Dedifferentiated amniotic fluid mesenchymal stem cell (primary cell): Measurements from ENCODE around the gene PAPSS2.

ENCODE experiments used
- DNase-seq: peaks from one replicate; pipeline ENCODE4 v3.0.0-alpha.2; 2016; ENCODE audit errors: extremely low spot score

PAPSS2 gene

GRCh38 chr10:87671139-87671815 is 11.6 kb downstream of the PAPSS2 start:
- DNase-seq = peak; percentile 71

GRCh38 chr10:87672551-87672950 is 12.9 kb downstream of the PAPSS2 start:
- DNase-seq = no peak

GRCh38 chr10:87674943-87675342 is 15.3 kb downstream of the PAPSS2 start:
- DNase-seq = no peak

GRCh38 chr10:87675396-87676376 is 16.0 kb downstream of the PAPSS2 start:
- DNase-seq = peak; percentile 66

- no peak for DNase-seq
These were observed 17.9 kb downstream of the PAPSS2 start for GRCh38 chr10:87677595-87677994.

GRCh38 chr10:87678302-87678701 is 18.6 kb downstream of the PAPSS2 start:
- DNase-seq = no peak

GRCh38 chr10:87683356-87683755 is 23.7 kb downstream of the PAPSS2 start:
- DNase-seq = no peak

GRCh38 chr10:87684001-87684638 is 24.4 kb downstream of the PAPSS2 start:
- DNase-seq = no peak

GRCh38 chr10:87685832-87686574 is 26.3 kb downstream of the PAPSS2 start:
- no peak for DNase-seq

DNA sequence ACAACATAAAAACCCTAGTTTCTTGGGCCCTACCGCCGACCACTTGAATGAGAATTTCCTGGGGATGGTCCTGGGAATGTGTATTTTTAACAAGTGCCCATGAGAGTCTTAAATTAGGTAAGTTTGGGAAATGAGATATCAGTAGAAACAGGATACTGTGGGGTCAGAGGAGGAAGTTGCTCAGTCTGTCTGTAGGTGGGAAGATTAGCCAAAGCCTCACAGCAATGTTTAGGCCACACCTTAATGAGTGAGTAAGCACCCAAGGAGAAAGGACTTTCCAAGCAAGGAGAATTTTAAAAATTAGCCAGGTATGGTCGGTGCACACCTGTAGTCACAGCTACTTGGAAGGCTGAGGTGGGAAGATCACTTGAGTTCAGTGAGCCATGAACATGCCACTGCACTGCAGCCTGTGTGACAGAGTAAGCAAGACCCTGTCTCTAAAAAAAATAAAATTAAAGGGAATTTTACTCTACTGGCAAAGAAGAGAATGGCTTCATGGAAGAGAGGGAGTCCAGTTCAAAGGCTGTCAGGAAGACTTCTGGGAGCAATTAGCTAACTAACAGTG is 31.9 kb downstream of the PAPSS2 start:
- DNase-seq = no peak

DNA sequence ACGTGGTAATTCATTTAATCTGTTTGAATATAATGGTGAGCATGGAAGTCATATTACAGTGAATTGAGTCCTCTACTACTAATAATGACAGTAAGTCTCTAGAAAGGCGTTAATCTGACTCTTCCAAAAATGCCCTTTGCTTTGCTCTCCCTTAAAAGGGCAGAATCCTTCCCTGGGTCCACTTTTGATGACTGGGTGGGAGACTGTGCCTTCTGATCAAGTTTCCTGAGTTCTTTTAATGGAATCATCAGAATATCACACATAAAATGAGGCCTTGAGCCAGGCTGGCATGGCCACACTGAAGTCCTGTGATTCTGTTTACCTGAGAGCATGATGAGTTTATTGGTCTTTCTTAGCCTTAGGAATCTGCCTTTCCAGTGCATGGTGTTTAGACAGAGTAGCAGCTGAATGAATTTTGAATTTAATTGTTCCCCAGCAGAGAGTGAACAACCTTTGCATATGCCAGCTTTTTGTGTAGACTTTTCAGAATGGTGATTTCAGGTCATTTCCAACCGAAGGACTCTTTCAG is 33.3 kb downstream of the PAPSS2 start:
- no peak for DNase-seq

GRCh38 chr10:87694011-87694794 is 34.5 kb downstream of the PAPSS2 start:
- no peak for DNase-seq

- DNase-seq = no peak
These were observed 35.4 kb downstream of the PAPSS2 start for GRCh38 chr10:87695074-87695473.

DNA sequence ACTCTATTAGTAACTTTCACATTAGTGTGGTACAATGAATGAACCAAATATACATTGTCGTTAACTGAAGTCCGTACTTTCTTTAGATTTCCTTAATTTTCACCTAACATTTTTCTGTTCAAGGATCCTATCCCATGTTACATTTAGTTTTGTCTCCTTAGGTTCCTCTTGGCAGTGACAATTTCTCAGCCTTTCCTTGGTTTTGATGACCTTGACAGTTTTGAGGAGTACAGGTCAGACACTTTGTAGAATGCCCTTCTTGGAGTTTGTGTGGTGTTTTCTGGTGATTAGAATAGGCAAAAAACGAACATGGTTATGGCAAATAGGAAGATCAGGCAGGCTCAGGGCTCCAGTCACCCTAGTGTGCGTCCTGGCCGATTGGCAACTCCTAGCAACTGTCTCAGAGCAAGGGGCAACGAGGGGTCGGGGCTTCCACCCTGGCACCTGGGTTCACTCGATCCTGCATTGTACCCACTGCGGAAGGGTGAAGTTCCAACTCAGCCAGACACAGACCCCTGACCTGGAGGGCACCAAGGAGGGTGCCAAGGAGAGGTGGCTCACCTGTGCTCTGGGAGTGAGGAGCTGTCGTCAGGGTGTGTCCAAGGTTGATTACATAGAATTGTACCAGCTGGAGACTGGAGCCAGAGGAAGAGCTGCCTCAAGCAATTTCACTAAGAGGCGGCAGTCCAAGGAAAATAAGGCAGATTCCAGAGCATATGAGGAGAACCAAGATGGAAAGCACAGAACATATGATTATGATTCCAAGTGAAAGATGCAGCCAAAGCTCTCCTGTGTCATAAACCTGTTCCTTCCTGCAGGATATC is 37.5 kb downstream of the PAPSS2 start:
- no peak for DNase-seq

GRCh38 chr10:87700031-87700796 is 40.5 kb downstream of the PAPSS2 start:
- peak; percentile 89 for DNase-seq

DNA sequence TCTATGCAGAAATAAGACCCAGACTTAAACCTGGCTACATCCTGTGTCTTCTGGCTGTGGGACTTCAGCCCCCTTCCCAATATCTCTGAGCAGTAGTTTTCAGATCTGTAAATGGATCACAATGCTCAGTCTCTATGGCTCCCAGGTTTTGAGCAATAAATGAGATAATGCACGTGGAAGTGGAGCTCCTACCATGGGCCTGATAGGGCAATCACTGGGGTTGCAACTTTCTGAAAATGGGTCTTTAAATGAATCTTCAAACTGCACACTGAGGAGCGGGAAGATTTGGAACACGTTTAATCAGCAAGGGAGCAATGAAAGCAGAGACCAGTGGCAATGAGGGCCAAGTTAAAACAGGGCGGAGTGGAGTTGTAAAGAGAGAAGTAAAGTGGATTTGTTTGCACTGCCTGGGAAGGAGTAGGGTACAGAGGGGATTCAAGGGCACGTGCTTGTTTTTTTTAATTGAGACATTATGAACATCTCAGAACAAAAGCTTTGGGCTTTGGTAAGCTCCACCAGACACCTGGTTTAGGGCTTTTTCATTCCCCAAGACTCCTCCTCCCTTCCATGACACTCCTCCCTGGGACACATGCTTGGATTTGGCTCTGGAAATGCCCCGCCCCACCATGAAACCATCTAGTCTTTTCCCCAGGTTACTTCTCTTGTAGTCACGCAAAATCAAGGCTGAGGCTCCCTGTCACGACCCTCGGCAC is 42.7 kb downstream of the PAPSS2 start:
- DNase-seq = no peak

DNA sequence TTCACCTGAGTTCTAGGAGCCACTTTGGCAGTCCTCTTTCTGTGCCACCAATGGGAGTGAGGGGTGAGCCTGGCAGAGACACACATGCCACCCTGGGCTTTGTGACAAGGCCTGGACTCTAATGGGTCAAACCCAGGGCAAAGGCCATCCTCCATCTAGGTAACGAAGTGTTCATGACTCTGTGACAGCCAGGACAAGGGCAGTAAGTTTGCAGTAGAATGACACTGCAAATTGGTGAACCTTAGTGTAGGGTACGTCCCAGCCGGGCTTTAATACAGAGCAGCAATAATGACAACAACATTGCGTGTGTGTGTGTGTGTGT is 43.3 kb downstream of the PAPSS2 start:
- no peak for DNase-seq

DNA sequence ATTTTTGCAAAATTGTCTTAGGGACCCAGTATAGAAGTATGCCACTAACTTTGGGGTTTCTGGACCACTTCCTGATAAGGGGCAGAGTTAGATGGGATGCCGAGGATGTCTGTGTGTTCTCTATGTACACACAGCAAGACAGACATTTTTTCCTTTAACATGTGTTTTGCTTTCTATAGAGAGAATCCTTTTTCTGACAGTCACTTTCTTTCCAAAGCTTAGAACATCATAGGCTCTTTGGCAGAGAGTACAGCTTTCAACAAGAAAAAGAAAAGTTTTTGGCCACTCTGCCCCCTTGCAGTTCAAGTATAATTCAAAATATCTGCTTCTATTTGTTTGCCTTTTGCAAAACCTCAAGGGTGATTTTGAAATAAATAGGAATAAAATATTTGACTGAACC is 44.1 kb downstream of the PAPSS2 start:
- DNase-seq = no peak
